Heart left ventricle (tissue), 16 donors: ENCODE data around the gene RNF114. TPM values are rescaled to one million over a fixed set of nuclear protein-coding genes. Genes with fewer than 3 reads are reported as not detected.
A peak's percentile ranks its signal among the peaks of the same experiment; 100 is the strongest.

Experiments used
- ATAC-seq, 4 donors: fragments of 200-7000 bp; cut with Tn5 transposase; one replicate each; pipeline ENCODE4 v1.9.1; 2020 to 2022; ENCODE audit warnings: moderate library complexity in 4 of 4, mild to moderate bottlenecking in 3 of 4, moderate number of reproducible peaks in 1 of 4
- DNase-seq, 5 donors: peaks; one replicate each; pipeline ENCODE4 v3.0.0-alpha.2; 2020
- H3K27ac ChIP-seq, 12 donors: fragments of 200-600 bp; sonication (generic) in 4 of 12; one replicate each; pipeline versions ENCODE4 v1.5.0 to v1.8.0; 2016 to 2022; ENCODE audit warnings: mild to moderate bottlenecking in 2 of 12
- H3K27me3 ChIP-seq, 9 donors: fragments of 200-600 bp; sonication (generic) in 2 of 9; one replicate each; pipeline versions ENCODE4 v1.5.1 to v1.8.0; 2016 to 2022; ENCODE audit warnings: mild to moderate bottlenecking in 3 of 9
- H3K36me3 ChIP-seq, 9 donors: fragments of 200-600 bp; sonication (generic) in 2 of 9; one replicate each; pipeline versions ENCODE4 v1.5.0 to v1.8.0; 2018 to 2022; ENCODE audit warnings: mild to moderate bottlenecking in 2 of 9
- H3K4me1 ChIP-seq, 12 donors: fragments of 200-600 bp; sonication (generic) in 4 of 12; one replicate each; pipeline versions ENCODE4 v1.5.0 to v1.8.0; 2016 to 2022; ENCODE audit warnings: mild to moderate bottlenecking in 3 of 12
- H3K4me3 ChIP-seq, 12 donors: fragments of 200-600 bp; sonication (generic) in 4 of 12; one replicate each; pipeline versions ENCODE4 v1.5.0 to v1.8.0; 2017 to 2022; ENCODE audit warnings: mild to moderate bottlenecking in 9 of 12, moderate library complexity in 4 of 12
- H3K9me3 ChIP-seq, 12 donors: fragments of 200-600 bp; sonication (generic) in 4 of 12; one replicate each; pipeline versions ENCODE4 v1.5.0 to v1.8.0; 2016 to 2022; ENCODE audit warnings: mild to moderate bottlenecking in 1 of 12
- CTCF ChIP-seq, 12 donors: fragments of 200-600 bp; sonication (generic) in 4 of 12; IDR thresholded peaks; one replicate each; pipeline versions ENCODE4 v1.5.0 to v1.8.0; 2018 to 2022; ENCODE audit warnings: antibody characterized with exemption in 12 of 12, mild to moderate bottlenecking in 5 of 12
- POLR2A ChIP-seq, 2 donors: fragments of 450-650 bp; IDR thresholded peaks; one replicate each; pipeline ENCODE4 v1.6.1; 2017; ENCODE audit warnings: antibody characterized with exemption in 2 of 2, mild to moderate bottlenecking in 2 of 2, moderate library complexity in 2 of 2
- WGBS, 4 donors: extraction: QIAGEN DNeasy Blood & Tissue Kit in 2 of 4; methylation state at CpG; one replicate each; pipeline versions ENCODE4 v1.1.5 to v1.1.7; 2013 to 2018; 5-methylcytosine and 5-hydroxymethylcytosine counted together
- intact Hi-C, 10 donors: fragments of 100-400 bp; cut with DNase I; formaldehyde crosslinking; loops; one replicate each; pipeline versions ENCODE4 v1.11.1 to v1.14.2; 2022
- polyA plus RNA-seq, 2 donors: library from polyadenylated mRNA; stranded (reverse); fragments of 200-250 nt; gene quantifications; one replicate each; pipeline ENCODE4 v1.2.3, GENCODE V29; 2013
- total RNA-seq, 9 donors: library from RNA; depleted of rRNA in 2 of 9; stranded (reverse); fragments of >200 nt in 2 of 9; fragmentation: NEBNext Ultra II Directional in 3 of 9; extraction: Animal tissue kit (Norgen Biotek cat#: 25700) in 3 of 9; gene quantifications; one replicate each; pipeline versions ENCODE4 v1.1.0 to v1.2.4, GENCODE V29; 2016 to 2023
- donor health status: ischemic (EF 13 %, LVEDD 7.1; RV severe dilation, severe dysfunction).
- donor health status: healthy with polysubstance abuse.
- donor health status: DM: no; HTN: yes; CAD: no.
- donor health status: DM: no; HTN: no; CAD: no.
- donor health status: ischemic (EF 25% LVEDD 6.9; RV normal size, moderate dysfunction).
- donor health status: ischemic (EF 25% LVEDD 5.7; RV mildly dilated, moderate dysfunction).
- donor health status: healthy.
- donor health status: DM: yes; HTN: yes; CAD: no.
- donor health status: ischemic (EF 35%, LVEDD 5.7; RV mildly dilated, moderate dysfunction).
- donor health status: nonischemic (EF 11% LVEDD 7.7; RV severe dilation, severe dysfunction).
- donor health status: DM: yes; HTN: yes; CAD: no.
- donor health status: PGD.
- donor health status: ischemic (EF 29% LVEDD 5.4; RV normal size, mild dysfunction).
- donor health status: nonischemic (EF 23%, LVEDD 6.1; RV moderate dilation, normal function).

The RNF114 gene
- total and polyA plus RNA-seq, 11 donors: 36.5 to 128 (median 50.0) TPM

GRCh38 chr20:49986049-49986448 is 49.9 kb downstream of the RNF114 start:
- intact Hi-C loops: loop anchor here in 1 of 10 donors (10.0 kb wide), 1 partner anchor 479 kb away; no protein-coding TSS in a partner anchor
- TF ChIP-seq POLR2A (IDR thresholded peaks at IDR 0.05) (no peak), CTCF (IDR thresholded peaks at IDR 0.05) (no peak)
- Histone ChIP-seq H3K27me3 (no peaks in the 10 kb centered on the region), H3K4me3 (peak overlapping the region in 9 of 12 donors; percentile 36 to 78 (median 65)), H3K4me1 (peaks cover 4 to 94% (median 50%) of the 10 kb centered on the region in 12 donors), H3K27ac (peak overlapping the region in 2 of 12 donors; percentile 30 to 80), H3K9me3 (no peaks in the 10 kb centered on the region), H3K36me3 (peaks cover 0 to 14% (median 0%) of the 10 kb centered on the region in 9 donors)
- DNase-seq (no peak), ATAC-seq (no peak)
- WGBS, 4 donors: 80 to 96% (median 87%) methylated on average over 4 of the region's 4 CpGs

- intact Hi-C loops: loop anchor here in 1 of 10 donors (10.0 kb wide), 1 partner anchor 478 kb away; no protein-coding TSS in a partner anchor
- DNase-seq: no peak
- Histone ChIP-seq H3K27me3 (no peaks in the 10 kb centered on the region), H3K4me3 (peak overlapping the region in 3 of 12 donors; percentile 17 to 78 (median 69)), H3K9me3 (no peaks in the 10 kb centered on the region), H3K36me3 (peaks cover 0 to 14% (median 0%) of the 10 kb centered on the region in 9 donors), H3K4me1 (peaks cover 4 to 83% (median 46%) of the 10 kb centered on the region in 12 donors), H3K27ac (peak overlapping the region in 4 of 12 donors; percentile 72 to 85 (median 81))
- ATAC-seq: no peak
- no peak for TF ChIP-seq POLR2A (IDR thresholded peaks at IDR 0.05)
- no peak for TF ChIP-seq CTCF (IDR thresholded peaks at IDR 0.05)
- 87 to 92% (median 90%) methylated on average over 15 of the region's 15 CpGs for WGBS, 4 donors
Measured at GRCh38 chr20:49987015-49987867, 51.0 kb downstream of the RNF114 start.

GRCh38 chr20:49987868-49988690 is 51.9 kb downstream of the RNF114 start:
- 71 to 86% (median 80%) methylated on average over 14 to 18 of the region's 18 CpGs for WGBS, 4 donors
- DNase-seq (no peak), ATAC-seq (peak in 1 of 4 donors; percentile 2)
- Histone ChIP-seq H3K27ac (peak overlapping the region in 10 of 12 donors; percentile 55 to 88 (median 79)), H3K4me3 (no peak overlapping the region), H3K9me3 (no peaks in the 10 kb centered on the region), H3K4me1 (peaks cover 4 to 80% (median 42%) of the 10 kb centered on the region in 12 donors), H3K27me3 (no peaks in the 10 kb centered on the region), H3K36me3 (peaks cover 0 to 14% (median 0%) of the 10 kb centered on the region in 9 donors)
- intact Hi-C loops: loop anchor here in 1 of 10 donors (10.0 kb wide), 1 partner anchor 477 kb away; no protein-coding TSS in a partner anchor
- TF ChIP-seq CTCF (IDR thresholded peaks at IDR 0.05): no peak
- no peak for TF ChIP-seq POLR2A (IDR thresholded peaks at IDR 0.05)
